ENCODE results near the gene HAPLN2. TPM values are rescaled to one million over a fixed set of nuclear protein-coding genes. Genes with fewer than 3 reads are reported as not detected.
A peak's percentile ranks its signal among the peaks of the same experiment; 100 is the strongest.

HAPLN2 gene
- total RNA-seq, 1 experiment from 2014 or later = 0.21 TPM

GRCh38 chr1:156665539-156665938 lies 46.3 kb downstream of the HAPLN2 start:
- no TSS peak for BruUV-seq (replicated peaks)

GRCh38 chr1:156666862-156667609 lies 47.8 kb downstream of the HAPLN2 start:
- Histone ChIP-seq H3K4me3 (ENCODE audit: low read depth in 2 of 2, low read length in 2 of 2) (no peak overlapping the region), H3K27me3 (ENCODE audit: control insufficient read depth, insufficient read depth, low read length) (no peaks in the 10 kb centered on the region), H3K36me3 (ENCODE audit: control insufficient read depth, insufficient read depth, low read length) (no peaks in the 10 kb centered on the region), H3K9me3 (ENCODE audit: control insufficient read depth, insufficient read depth, low read depth, low read length) (no peaks in the 10 kb centered on the region), H3K27ac (ENCODE audit: low read length) (peak overlapping the region; percentile 56), H3K4me1 (ENCODE audit: control insufficient read depth, insufficient read depth, low read length) (peaks cover 63% of the 10 kb centered on the region)
- ChIA-PET POLR2A (interaction anchor here (0.6 kb wide), 1 partner anchor 100 kb away, joined by 3 read pairs; no protein-coding TSS in a partner anchor), CTCF (interaction anchor here (0.6 to 0.9 kb wide), 2 partner anchors 10 to 25 kb away, joined by 3 to 4 read pairs; no protein-coding TSS in a partner anchor)
- no peak for DNase-seq (ENCODE audit: low read depth, low spot score)
- no peak for ATAC-seq
- in situ Hi-C loops (cut with HindIII; ENCODE audit: low pct_unique_long_range_greater_than_20kb, low sequenced_read_pairs) (no loop called here), intact Hi-C loops (cut with micrococcal nuclease; ENCODE audit: unreplicated experiment) (no loop called here)
- BruUV-seq (replicated peaks) = no TSS peak
- TF ChIP-seq TCF7L2 (IDR thresholded peaks at IDR 0.05; ENCODE audit: low read depth, low read length) = no peak
- TF ChIP-seq REST (IDR thresholded peaks at IDR 0.05; ENCODE audit: insufficient read depth in 1 of 2, low read depth in 2 of 2, low read length in 1 of 2) = no peak
- TF ChIP-seq CTCF (IDR thresholded peaks at IDR 0.05) = no peak
- TF ChIP-seq SIN3A (IDR thresholded peaks at IDR 0.05; ENCODE audit: borderline replicate concordance, insufficient read depth, low read depth, low read length) = no peak

More at GRCh38 chr1:156665539-156665938, 46.3 kb downstream of the HAPLN2 start:
- ATAC-seq (no peak), DNase-seq (ENCODE audit: low read depth, low spot score) (no peak)
- TF ChIP-seq TCF7L2 (IDR thresholded peaks at IDR 0.05; ENCODE audit: low read depth, low read length) (no peak), SIN3A (IDR thresholded peaks at IDR 0.05; ENCODE audit: borderline replicate concordance, insufficient read depth, low read depth, low read length) (no peak), POLR2AphosphoS5 (IDR thresholded peaks at IDR 0.05; ENCODE audit: low read depth, low read length) (no peak), CTCF (IDR thresholded peaks at IDR 0.05) (no peak), REST (IDR thresholded peaks at IDR 0.05; ENCODE audit: insufficient read depth in 1 of 2, low read depth in 2 of 2, low read length in 1 of 2) (no peak)
- H3K4me3 ChIP-seq (ENCODE audit: low read depth in 2 of 2, low read length in 2 of 2) = no peak overlapping the region
- intact Hi-C loops (cut with micrococcal nuclease; ENCODE audit: unreplicated experiment) (no loop called here), in situ Hi-C loops (cut with HindIII; ENCODE audit: low pct_unique_long_range_greater_than_20kb, low sequenced_read_pairs) (no loop called here)
- CTCF ChIA-PET = interaction anchor here (0.6 to 1.4 kb wide), 4 partner anchors 11 to 166 kb away, joined by 3 to 6 read pairs (median 4); partner anchors contain the start of gene NES
- H3K27ac ChIP-seq (ENCODE audit: low read length) = peak overlapping the region; percentile 98
- POLR2A ChIA-PET = interaction anchor here (0.6 kb wide), 1 partner anchor 16 kb away, joined by 8 read pairs; no protein-coding TSS in a partner anchor
- no peaks in the 10 kb centered on the region for H3K9me3 ChIP-seq (ENCODE audit: control insufficient read depth, insufficient read depth, low read depth, low read length)
- peaks cover 78% of the 10 kb centered on the region for H3K4me1 ChIP-seq (ENCODE audit: control insufficient read depth, insufficient read depth, low read length)
- H3K36me3 ChIP-seq (ENCODE audit: control insufficient read depth, insufficient read depth, low read length) = no peaks in the 10 kb centered on the region; the same call in 1 of the 2 replicates
- H3K27me3 ChIP-seq (ENCODE audit: control insufficient read depth, insufficient read depth, low read length) = no peaks in the 10 kb centered on the region
